ENCODE measurements around the gene VEGFA. TPM values are rescaled to one million over a fixed set of nuclear protein-coding genes. Genes with fewer than 3 reads are reported as not detected.

Gene VEGFA
- total RNA-seq, 4 donors from 2014 or later, result 39.2 to 58.5 (median 45.0) TPM

GRCh38 chr6:43827898-43828297 lies 57.9 kb downstream of the VEGFA start:
- Histone ChIP-seq H3K4me1 (no peaks in the 10 kb centered on the region), H3K27ac (replicated peaks in 1 of 4) (no peak overlapping the region), H3K9me3 (no peaks in the 10 kb centered on the region), H3K36me3 (no peaks in the 10 kb centered on the region), H3K4me3 (no peak overlapping the region), H3K27me3 (peaks cover 0 to 3% (median 0%) of the 10 kb centered on the region in 4 donors)
- DNase-seq (ENCODE audit: extremely low spot score), result no peak
- TF ChIP-seq POLR2A (IDR thresholded peaks at IDR 0.05; ENCODE audit: low read depth) (no peak), CTCF (IDR thresholded peaks at IDR 0.05) (no peak), POLR2AphosphoS5 (IDR thresholded peaks at IDR 0.05) (no peak), EP300 (IDR thresholded peaks at IDR 0.05) (no peak)
- intact Hi-C loops (cut with DNase I), result no loop called here
- WGBS, result 85% methylated on average over 10 of the region's 10 CpGs

- Histone ChIP-seq H3K9me3 (no peaks in the 10 kb centered on the region), H3K27me3 (peaks cover 0 to 3% (median 0%) of the 10 kb centered on the region in 4 donors), H3K27ac (replicated peaks in 1 of 4) (no peak overlapping the region), H3K4me3 (no peak overlapping the region), H3K36me3 (no peaks in the 10 kb centered on the region), H3K4me1 (no peaks in the 10 kb centered on the region)
- TF ChIP-seq POLR2AphosphoS5 (IDR thresholded peaks at IDR 0.05) (no peak), POLR2A (IDR thresholded peaks at IDR 0.05; ENCODE audit: low read depth) (no peak), CTCF (IDR thresholded peaks at IDR 0.05) (no peak), EP300 (IDR thresholded peaks at IDR 0.05) (no peak)
- WGBS, result 87% methylated on average over 2 of the region's 4 CpGs
- DNase-seq (ENCODE audit: extremely low spot score), result no peak
- intact Hi-C loops (cut with DNase I), result no loop called here
These were observed 58.7 kb downstream of the VEGFA start for GRCh38 chr6:43828711-43829110.

- intact Hi-C loops (cut with DNase I), result no loop called here
- Histone ChIP-seq H3K27me3 (peaks cover 0 to 3% (median 0%) of the 10 kb centered on the region in 4 donors), H3K9me3 (no peaks in the 10 kb centered on the region), H3K4me3 (no peak overlapping the region), H3K4me1 (no peaks in the 10 kb centered on the region), H3K36me3 (no peaks in the 10 kb centered on the region), H3K27ac (replicated peaks in 1 of 4) (no peak overlapping the region)
- WGBS, result 82% methylated on average over 7 of the region's 7 CpGs
- DNase-seq (ENCODE audit: extremely low spot score), result no peak
- no peak for TF ChIP-seq EP300 (IDR thresholded peaks at IDR 0.05)
- TF ChIP-seq POLR2AphosphoS5 (IDR thresholded peaks at IDR 0.05), result no peak
- TF ChIP-seq CTCF (IDR thresholded peaks at IDR 0.05), result no peak
- no peak for TF ChIP-seq POLR2A (IDR thresholded peaks at IDR 0.05; ENCODE audit: low read depth)
These were observed 59.5 kb downstream of the VEGFA start for GRCh38 chr6:43829470-43829869.

- Histone ChIP-seq H3K4me3 (no peak overlapping the region), H3K9me3 (no peaks in the 10 kb centered on the region), H3K4me1 (no peaks in the 10 kb centered on the region), H3K27ac (replicated peaks in 1 of 4) (no peak overlapping the region), H3K36me3 (no peaks in the 10 kb centered on the region), H3K27me3 (peaks cover 0 to 3% (median 0%) of the 10 kb centered on the region in 4 donors)
- WGBS, result 64% methylated on average over 4 of the region's 8 CpGs
- DNase-seq (ENCODE audit: extremely low spot score), result no peak
- TF ChIP-seq POLR2AphosphoS5 (IDR thresholded peaks at IDR 0.05), result no peak
- TF ChIP-seq POLR2A (IDR thresholded peaks at IDR 0.05; ENCODE audit: low read depth), result no peak
- TF ChIP-seq CTCF (IDR thresholded peaks at IDR 0.05), result no peak
- no peak for TF ChIP-seq EP300 (IDR thresholded peaks at IDR 0.05)
- intact Hi-C loops (cut with DNase I), result no loop called here
These were observed 60.8 kb downstream of the VEGFA start for GRCh38 chr6:43830775-43831174.

- WGBS, result 60% methylated on average over 3 of the region's 3 CpGs
These were observed 61.2 kb downstream of the VEGFA start for GRCh38 chr6:43831191-43831590.

More at GRCh38 chr6:43831191-43831590, 61.2 kb downstream of the VEGFA start:
- Histone ChIP-seq H3K9me3 (no peaks in the 10 kb centered on the region), H3K27me3 (peaks cover 0 to 3% (median 0%) of the 10 kb centered on the region in 4 donors), H3K4me1 (no peaks in the 10 kb centered on the region), H3K27ac (replicated peaks in 1 of 4) (no peak overlapping the region), H3K4me3 (no peak overlapping the region), H3K36me3 (no peaks in the 10 kb centered on the region)
- DNase-seq (ENCODE audit: extremely low spot score), result no peak
- TF ChIP-seq CTCF (IDR thresholded peaks at IDR 0.05) (no peak), POLR2AphosphoS5 (IDR thresholded peaks at IDR 0.05) (no peak), EP300 (IDR thresholded peaks at IDR 0.05) (no peak), POLR2A (IDR thresholded peaks at IDR 0.05; ENCODE audit: low read depth) (no peak)
- intact Hi-C loops (cut with DNase I), result no loop called here
